ENCODE measurements around the gene DAB2. TPM values are rescaled to one million over a fixed set of nuclear protein-coding genes. Genes with fewer than 3 reads are reported as not detected.

DAB2 gene
- total and polyA plus RNA-seq, 7 donors: 4.1 to 37.1 (median 13.5) TPM

DNA sequence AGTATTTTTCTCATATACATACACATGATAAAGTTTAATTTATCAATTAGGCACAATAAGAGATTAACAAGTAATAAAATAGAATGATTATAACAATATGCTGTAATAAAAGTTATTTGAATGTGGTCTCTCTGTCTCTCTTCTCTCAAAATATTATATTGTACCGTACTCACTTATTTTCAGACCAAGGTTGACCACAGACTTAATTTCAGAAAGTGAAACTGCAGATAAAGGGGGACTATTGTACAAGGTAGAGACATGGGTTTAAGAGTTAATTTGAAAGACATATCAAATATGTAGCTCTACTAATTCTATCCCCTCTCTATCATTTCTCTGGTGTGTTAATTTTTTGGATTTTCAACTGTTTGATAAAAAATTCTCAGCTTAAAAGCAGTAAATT, 40.5 kb downstream of the DAB2 start:
- no peak overlapping the region for H3K4me3 ChIP-seq
- DNase-seq (no peak), ATAC-seq (no peak)
- no peak overlapping the region for H3K27ac ChIP-seq
- intact Hi-C loops (cut with DNase I): loop anchor here in 1 of 2 donors (5.0 kb wide), 1 partner anchor 163 kb away; no protein-coding TSS in a partner anchor
- no peaks in the 10 kb centered on the region for H3K4me1 ChIP-seq
- H3K36me3 ChIP-seq (ENCODE audit: insufficient read depth in 1 of 2, low read depth in 1 of 2): peaks cover 2 to 80% of the 10 kb centered on the region in 2 donors
- H3K9me3 ChIP-seq: no peaks in the 10 kb centered on the region
- WGBS, 3 donors: 84 to 93% (median 90%) methylated on average over 1 of the region's 1 CpG
- H3K27me3 ChIP-seq (ENCODE audit: insufficient read depth in 3 of 3, low read length in 2 of 3): no peaks in the 10 kb centered on the region
- TF ChIP-seq, protein P1, sequence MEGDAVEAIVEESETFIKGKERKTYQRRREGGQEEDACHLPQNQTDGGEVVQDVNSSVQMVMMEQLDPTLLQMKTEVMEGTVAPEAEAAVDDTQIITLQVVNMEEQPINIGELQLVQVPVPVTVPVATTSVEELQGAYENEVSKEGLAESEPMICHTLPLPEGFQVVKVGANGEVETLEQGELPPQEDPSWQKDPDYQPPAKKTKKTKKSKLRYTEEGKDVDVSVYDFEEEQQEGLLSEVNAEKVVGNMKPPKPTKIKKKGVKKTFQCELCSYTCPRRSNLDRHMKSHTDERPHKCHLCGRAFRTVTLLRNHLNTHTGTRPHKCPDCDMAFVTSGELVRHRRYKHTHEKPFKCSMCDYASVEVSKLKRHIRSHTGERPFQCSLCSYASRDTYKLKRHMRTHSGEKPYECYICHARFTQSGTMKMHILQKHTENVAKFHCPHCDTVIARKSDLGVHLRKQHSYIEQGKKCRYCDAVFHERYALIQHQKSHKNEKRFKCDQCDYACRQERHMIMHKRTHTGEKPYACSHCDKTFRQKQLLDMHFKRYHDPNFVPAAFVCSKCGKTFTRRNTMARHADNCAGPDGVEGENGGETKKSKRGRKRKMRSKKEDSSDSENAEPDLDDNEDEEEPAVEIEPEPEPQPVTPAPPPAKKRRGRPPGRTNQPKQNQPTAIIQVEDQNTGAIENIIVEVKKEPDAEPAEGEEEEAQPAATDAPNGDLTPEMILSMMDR (IDR thresholded peaks at IDR 0.05): no peak

DNA sequence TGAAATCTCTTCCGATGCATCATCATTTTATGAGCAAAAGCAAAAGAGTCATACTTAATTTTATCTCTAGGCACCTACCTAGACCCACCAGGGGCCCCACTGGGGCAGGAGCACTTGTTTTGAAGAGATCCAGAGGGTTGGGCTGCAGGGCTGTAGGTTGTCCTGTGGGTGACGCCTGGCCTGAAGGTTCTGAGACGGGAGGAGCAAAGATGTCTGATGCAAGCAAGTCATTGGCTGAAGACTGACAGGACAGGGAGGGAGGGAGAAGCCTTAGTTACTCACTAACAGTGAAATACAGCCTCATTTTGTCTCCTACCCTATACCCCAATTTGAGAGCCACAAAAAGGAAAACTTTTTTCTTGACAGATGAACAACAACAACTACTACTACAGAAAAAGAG, 43.4 kb downstream of the DAB2 start:
- H3K27me3 ChIP-seq (ENCODE audit: insufficient read depth in 3 of 3, low read length in 2 of 3): no peaks in the 10 kb centered on the region
- 74 to 94% (median 80%) methylated on average over 3 of the region's 3 CpGs for WGBS, 3 donors
- no peak for DNase-seq
- ATAC-seq: no peak
- H3K36me3 ChIP-seq (ENCODE audit: insufficient read depth in 1 of 2, low read depth in 1 of 2): peaks cover 2 to 56% of the 10 kb centered on the region in 2 donors
- H3K9me3 ChIP-seq: no peaks in the 10 kb centered on the region
- intact Hi-C loops (cut with DNase I): loop anchor here in 1 of 2 donors (5.0 kb wide), 1 partner anchor 166 kb away; no protein-coding TSS in a partner anchor
- no peak overlapping the region for H3K27ac ChIP-seq
- no peaks in the 10 kb centered on the region for H3K4me1 ChIP-seq
- TF ChIP-seq, protein P1 (IDR thresholded peaks at IDR 0.05): no peak
- no peak overlapping the region for H3K4me3 ChIP-seq

DNA sequence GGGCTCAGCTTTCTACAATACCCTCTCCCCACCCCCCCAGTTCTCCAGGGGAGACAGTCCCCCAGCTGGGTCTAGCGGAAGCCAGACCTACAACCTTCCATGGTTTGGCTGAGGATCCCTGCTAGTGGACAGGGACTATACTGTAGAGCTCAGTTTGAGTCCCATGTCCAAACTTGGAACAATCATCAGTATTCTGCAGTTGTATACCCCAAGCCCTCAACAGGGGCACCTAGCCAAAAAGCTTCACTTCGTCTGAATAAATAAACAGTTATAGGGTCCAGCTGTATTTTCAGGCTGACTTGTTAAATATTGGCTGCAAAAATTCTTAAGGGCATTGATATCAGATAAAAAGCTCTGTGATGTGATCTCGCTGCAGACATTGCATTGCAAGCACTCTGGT, 45.1 kb downstream of the DAB2 start:
- DNase-seq (no peak), ATAC-seq (no peak)
- no peak overlapping the region for H3K4me3 ChIP-seq
- H3K9me3 ChIP-seq: no peaks in the 10 kb centered on the region
- no peaks in the 10 kb centered on the region for H3K27me3 ChIP-seq (ENCODE audit: insufficient read depth in 3 of 3, low read length in 2 of 3)
- no peak overlapping the region for H3K27ac ChIP-seq
- 69 to 78% (median 72%) methylated on average over 3 of the region's 3 CpGs for WGBS, 3 donors
- peaks cover 2 to 57% of the 10 kb centered on the region in 2 donors for H3K36me3 ChIP-seq (ENCODE audit: insufficient read depth in 1 of 2, low read depth in 1 of 2)
- TF ChIP-seq, protein P1 (IDR thresholded peaks at IDR 0.05): no peak
- intact Hi-C loops (cut with DNase I): loop anchor here (5.0 kb wide), 3 partner anchors 168 to 193 kb away; no protein-coding TSS in a partner anchor
- H3K4me1 ChIP-seq: no peaks in the 10 kb centered on the region

DNA sequence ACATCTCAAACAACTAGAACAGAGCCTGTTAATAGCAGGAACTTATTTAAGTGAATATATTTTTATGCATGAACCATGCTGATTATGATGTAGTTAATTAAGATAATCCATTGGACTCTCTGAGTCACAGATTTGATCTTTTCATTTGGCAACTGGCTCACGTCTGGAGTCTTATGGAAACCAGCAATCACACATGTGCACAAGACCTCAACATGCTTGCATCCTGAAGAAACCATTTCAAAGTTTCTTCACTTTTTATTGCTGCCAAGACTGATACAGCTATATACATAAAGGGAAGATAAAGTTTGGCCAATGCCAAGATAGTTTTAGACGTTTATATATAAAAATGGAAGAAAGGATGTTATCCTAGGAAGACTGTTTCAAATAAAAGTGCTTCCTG, 47.2 kb downstream of the DAB2 start:
- TF ChIP-seq, protein P1 (IDR thresholded peaks at IDR 0.05): no peak
- DNase-seq (no peak), ATAC-seq (no peak)
- WGBS, 3 donors: 51 to 60% (median 60%) methylated on average over 2 of the region's 2 CpGs
- H3K27me3 ChIP-seq (ENCODE audit: insufficient read depth in 3 of 3, low read length in 2 of 3): no peaks in the 10 kb centered on the region
- intact Hi-C loops (cut with DNase I): loop anchor here (2.0 to 5.0 kb wide), 3 partner anchors 45 to 195 kb away; no protein-coding TSS in a partner anchor
- H3K27ac ChIP-seq: no peak overlapping the region
- no peaks in the 10 kb centered on the region for H3K4me1 ChIP-seq
- H3K9me3 ChIP-seq: no peaks in the 10 kb centered on the region
- peaks cover 2 to 59% of the 10 kb centered on the region in 2 donors for H3K36me3 ChIP-seq (ENCODE audit: insufficient read depth in 1 of 2, low read depth in 1 of 2)
- no peak overlapping the region for H3K4me3 ChIP-seq

DNA sequence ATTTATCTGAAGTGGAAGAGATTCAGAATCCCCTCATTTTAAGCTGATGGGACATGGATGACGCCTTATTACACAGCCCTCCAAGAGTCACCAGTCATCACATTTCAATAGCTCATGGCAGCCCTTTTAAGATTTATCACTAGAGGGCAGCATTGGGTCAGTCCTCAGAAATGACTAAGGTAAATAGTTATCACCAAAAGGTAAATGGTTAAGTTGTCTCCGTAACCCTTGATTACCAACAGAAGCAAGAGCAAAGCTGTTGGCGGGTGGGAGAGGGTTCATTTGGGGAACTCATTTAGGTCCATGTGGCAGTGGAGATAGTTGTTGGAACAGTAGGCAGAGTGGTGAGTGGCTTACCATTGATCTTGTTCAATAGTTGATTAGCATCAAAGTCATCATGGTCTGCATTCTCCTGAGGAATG, 48.5 kb downstream of the DAB2 start:
- no peak for DNase-seq
- TF ChIP-seq, protein P1 (IDR thresholded peaks at IDR 0.05): peak; percentile 69
- no peaks in the 10 kb centered on the region for H3K27me3 ChIP-seq (ENCODE audit: insufficient read depth in 3 of 3, low read length in 2 of 3)
- H3K27ac ChIP-seq: no peak overlapping the region
- no peaks in the 10 kb centered on the region for H3K4me1 ChIP-seq
- intact Hi-C loops (cut with DNase I): loop anchor here (1.0 to 5.0 kb wide), 4 partner anchors 46 to 196 kb away; no protein-coding TSS in a partner anchor
- peak; percentile 62 to 87 (median 74) for ATAC-seq
- no peak overlapping the region for H3K4me3 ChIP-seq
- 46 to 62% (median 49%) methylated on average over 3 of the region's 3 CpGs for WGBS, 3 donors
- no peaks in the 10 kb centered on the region for H3K9me3 ChIP-seq
- H3K36me3 ChIP-seq (ENCODE audit: insufficient read depth in 1 of 2, low read depth in 1 of 2): peaks cover 0 to 61% of the 10 kb centered on the region in 2 donors

Measured in psoas muscle (tissue), 8 donors.